ENCODE results near the gene EEF1B2.

GRCh38 chr2:206202446-206202845 lies 42.8 kb downstream of the EEF1B2 start:
- TF ChIP-seq GATA2 (IDR thresholded peaks at IDR 0.05; ENCODE audit: low read depth, low read length) (no peak), GATA3 (IDR thresholded peaks at IDR 0.05; ENCODE audit: low read depth, low read length) (no peak)

All from SH-SY5Y (cell line).